Activated CD4-positive, CD25-positive, alpha-beta regulatory T cell treated with anti-CD3 and anti-CD28 coated beads, Interleukin-2, amount 50 U/mL, for 16 hours (primary cell): ENCODE measurements around the gene TMEM132C.

Experiments
- DNase-seq: peaks from one replicate; pipeline ENCODE4 v3.0.0-alpha.2; 2020; ENCODE audit warnings: low read depth, low spot score

Gene TMEM132C

GRCh38 chr12:128705140-128705539 is 438.2 kb downstream of the TMEM132C start:
- no peak for DNase-seq

- DNase-seq, result no peak
These were observed 440.5 kb downstream of the TMEM132C start for GRCh38 chr12:128707488-128707887.

GRCh38 chr12:128708789-128709188 is 441.8 kb downstream of the TMEM132C start:
- DNase-seq, result no peak

- DNase-seq, result no peak
These were observed 442.7 kb downstream of the TMEM132C start for GRCh38 chr12:128709660-128710059.

GRCh38 chr12:128711486-128711885 is 444.5 kb downstream of the TMEM132C start:
- no peak for DNase-seq

- no peak for DNase-seq
These were observed 445.7 kb downstream of the TMEM132C start for GRCh38 chr12:128712622-128713021.

GRCh38 chr12:128715485-128715884 is 448.5 kb downstream of the TMEM132C start:
- no peak for DNase-seq

- DNase-seq, result no peak
These were observed 457.6 kb downstream of the TMEM132C start for GRCh38 chr12:128724468-128725046.

GRCh38 chr12:128726886-128727285 is 459.9 kb downstream of the TMEM132C start:
- no peak for DNase-seq

GRCh38 chr12:128727461-128727860 is 460.5 kb downstream of the TMEM132C start:
- DNase-seq, result no peak

GRCh38 chr12:128727999-128728398 is 461.0 kb downstream of the TMEM132C start:
- no peak for DNase-seq

- no peak for DNase-seq
These were observed 462.7 kb downstream of the TMEM132C start for GRCh38 chr12:128729628-128730121.

GRCh38 chr12:128734371-128734770 is 467.4 kb downstream of the TMEM132C start:
- DNase-seq, result no peak

GRCh38 chr12:128737292-128737966 is 470.5 kb downstream of the TMEM132C start:
- DNase-seq, result no peak

- no peak for DNase-seq
These were observed 476.9 kb downstream of the TMEM132C start for GRCh38 chr12:128743916-128744315.

GRCh38 chr12:128745772-128746689 is 479.1 kb downstream of the TMEM132C start:
- no peak for DNase-seq

GRCh38 chr12:128747441-128747840 is 480.5 kb downstream of the TMEM132C start:
- no peak for DNase-seq

- DNase-seq, result no peak
These were observed 485.4 kb downstream of the TMEM132C start for GRCh38 chr12:128752386-128752785.

- DNase-seq, result no peak
These were observed 486.5 kb downstream of the TMEM132C start for GRCh38 chr12:128753438-128753837.

- no peak for DNase-seq
These were observed 487.3 kb downstream of the TMEM132C start for GRCh38 chr12:128754275-128754674.

- no peak for DNase-seq
These were observed 488.6 kb downstream of the TMEM132C start for GRCh38 chr12:128755566-128755965.
